HG02763 (cell line): ENCODE measurements around the gene ANXA2.

ENCODE experiments used
- ATAC-seq: cut with Tn5 transposase; IDR thresholded peaks from one replicate; pipeline ENCODE4 v1.9.1; 2021; ENCODE audit warnings: mild to moderate bottlenecking, moderate library complexity; ENCODE audit not compliant: unreplicated experiment

Gene ANXA2

GRCh38 chr15:60315878-60316277 lies 81.9 kb downstream of the ANXA2 start:
- no peak for ATAC-seq

GRCh38 chr15:60313906-60314305 lies 83.9 kb downstream of the ANXA2 start:
- ATAC-seq: no peak

- no peak for ATAC-seq
Measured at GRCh38 chr15:60307034-60307433, 90.8 kb downstream of the ANXA2 start.

GRCh38 chr15:60301024-60301423 lies 96.8 kb downstream of the ANXA2 start:
- ATAC-seq: no peak

DNA sequence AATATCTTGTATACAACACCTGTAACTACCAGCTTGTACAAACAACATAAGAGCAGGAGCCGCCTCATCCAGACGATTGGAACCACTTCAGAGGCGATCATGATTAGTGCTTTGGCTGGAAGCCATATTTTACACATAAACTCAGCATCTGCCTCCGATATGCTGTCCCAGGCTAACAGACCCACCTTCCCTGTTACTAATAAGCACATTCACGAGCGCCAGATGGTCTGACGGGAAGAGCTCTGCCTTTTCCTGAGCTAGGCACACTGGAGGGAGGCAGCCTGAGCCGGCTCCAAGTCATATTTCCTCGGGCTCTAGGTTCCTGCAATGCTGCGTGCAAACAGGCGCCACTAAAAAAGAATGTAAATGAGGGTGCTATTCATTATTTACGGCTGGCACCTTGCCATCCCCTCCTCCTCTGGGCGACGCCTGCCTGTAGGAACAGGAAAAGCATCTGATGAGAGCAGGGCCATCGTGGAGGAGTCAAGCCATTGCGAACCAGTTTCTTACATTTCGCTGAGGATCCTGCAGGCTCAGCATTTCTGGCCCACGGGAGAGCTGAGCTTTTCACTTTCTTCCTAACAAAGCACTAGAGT lies 98.2 kb downstream of the ANXA2 start:
- ATAC-seq: no peak
